Stimulated activated CD8-positive, alpha-beta memory T cell treated with anti-CD3 and anti-CD28 coated beads, Interleukin-12 subunit alpha, Interleukin-12 subunit beta, amount 100 ng/mL, for 4 hours (primary cell): ENCODE data around the gene MED15.
"Not testable (repeated sequence)": the region's sequence is repeated elsewhere in the genome, so short reads cannot be mapped to it uniquely, and the experiment has no call there.

Experiments used
- DNase-seq: peaks from one replicate; pipeline ENCODE4 v3.0.0-alpha.2; 2020; ENCODE audit warnings: low read depth

MED15 gene

GRCh38 chr22:20584029-20584871, 76.8 kb downstream of the MED15 start:
- no peak for DNase-seq

- no peak for DNase-seq
Observed at GRCh38 chr22:20584872-20585638, 77.6 kb downstream of the MED15 start.

GRCh38 chr22:20585639-20586402, 78.4 kb downstream of the MED15 start:
- DNase-seq, result no peak

GRCh38 chr22:20586403-20586745, 79.0 kb downstream of the MED15 start:
- no peak for DNase-seq

GRCh38 chr22:20587206-20587958, 80.0 kb downstream of the MED15 start:
- DNase-seq, result no peak

- no peak for DNase-seq
Observed at GRCh38 chr22:20588092-20588842, 80.9 kb downstream of the MED15 start.

- DNase-seq, result no peak
Observed at GRCh38 chr22:20588843-20589581, 81.6 kb downstream of the MED15 start.

- DNase-seq, result no peak
Observed at GRCh38 chr22:20589614-20590476, 82.4 kb downstream of the MED15 start.

- no peak for DNase-seq
Observed at GRCh38 chr22:20590477-20591294, 83.3 kb downstream of the MED15 start.

GRCh38 chr22:20591295-20591645, 83.9 kb downstream of the MED15 start:
- no peak for DNase-seq

GRCh38 chr22:20591660-20592310, 84.4 kb downstream of the MED15 start:
- DNase-seq, result no peak

GRCh38 chr22:20594038-20594437, 86.6 kb downstream of the MED15 start:
- not testable (repeated sequence) for DNase-seq

- DNase-seq, result not testable (repeated sequence)
Observed at GRCh38 chr22:20594486-20594885, 87.1 kb downstream of the MED15 start.

GRCh38 chr22:20595461-20595860, 88.1 kb downstream of the MED15 start:
- no peak for DNase-seq

GRCh38 chr22:20599117-20599516, 91.7 kb downstream of the MED15 start:
- DNase-seq, result no peak

GRCh38 chr22:20600137-20600673, 92.8 kb downstream of the MED15 start:
- no peak for DNase-seq

GRCh38 chr22:20601308-20601707, 93.9 kb downstream of the MED15 start:
- no peak for DNase-seq
